Smooth muscle cell (in vitro differentiated cells): ENCODE measurements around the gene CMTM1. TPM values are rescaled to one million over a fixed set of nuclear protein-coding genes. Genes with fewer than 3 reads are reported as not detected.
A peak's percentile ranks its signal among the peaks of the same experiment; 100 is the strongest.

Experiments
- DNase-seq: peaks from one replicate; lab custom pipeline; 2025; ENCODE audit not compliant: unreplicated experiment; lab: John Stamatoyannopoulos, UW
- H2AFZ ChIP-seq: fragments of 200-600 bp; sonication (generic); 2 replicates; pipeline ENCODE4 v1.6.0; 2016; ENCODE audit warnings: antibody characterized with exemption, low read depth, mild to moderate bottlenecking
- H3F3A ChIP-seq: fragments of 200-600 bp; sonication (generic); 2 replicates; pipeline ENCODE4 v1.6.0; 2017; ENCODE audit warnings: antibody characterized with exemption, low read depth
- H3K27ac ChIP-seq: fragments of 200-600 bp; sonication (generic); 2 replicates; pipeline ENCODE4 v1.5.1; 2016; ENCODE audit warnings: low read depth, mild to moderate bottlenecking
- H3K27me3 ChIP-seq: fragments of 200-600 bp; sonication (generic); 2 replicates; pipeline ENCODE4 v1.6.1; 2016; ENCODE audit warnings: low read depth, mild to moderate bottlenecking
- H3K36me3 ChIP-seq: fragments of 200-600 bp; sonication (generic); 2 replicates; pipeline ENCODE4 v1.5.1; 2016; ENCODE audit warnings: low read depth
- H3K4me1 ChIP-seq: fragments of 200-600 bp; sonication (generic); 2 replicates; pipeline ENCODE4 v1.5.1; 2016; ENCODE audit warnings: low read depth
- H3K4me2 ChIP-seq: fragments of 200-600 bp; sonication (generic); 2 replicates; pipeline ENCODE4 v1.6.0; 2016; ENCODE audit warnings: mild to moderate bottlenecking
- H3K4me3 ChIP-seq: fragments of 200-600 bp; sonication (generic); 2 replicates; pipeline ENCODE4 v1.5.1; 2016; ENCODE audit warnings: mild to moderate bottlenecking
- H3K79me2 ChIP-seq: fragments of 200-600 bp; sonication (generic); 2 replicates; pipeline ENCODE4 v1.6.0; 2016; ENCODE audit warnings: low read depth, mild to moderate bottlenecking
- H3K9ac ChIP-seq: fragments of 200-600 bp; sonication (generic); 2 replicates; pipeline ENCODE4 v1.6.0; 2016; ENCODE audit warnings: low read depth
- H3K9me3 ChIP-seq: fragments of 200-600 bp; sonication (generic); replicated peaks from 2 replicates; pipeline ENCODE4 v1.5.1; 2016; ENCODE audit warnings: low read depth
- H4K20me1 ChIP-seq: fragments of 200-600 bp; sonication (generic); 2 replicates; pipeline ENCODE4 v1.6.0; 2016; ENCODE audit warnings: low read depth
- WGBS: methylation state at CpG from one replicate; pipeline ENCODE4 v1.1.7; 2016; ENCODE audit warnings: low lambda C conversion rate; 5-methylcytosine and 5-hydroxymethylcytosine counted together
- polyA plus RNA-seq: library from polyadenylated mRNA; unstranded; fragments of >200 nt; fragmentation: Nextera tagmentation; extraction: Ambion mirVana; gene quantifications from 2 replicates; pipeline ENCODE4 v1.2.1, GENCODE V29; 2016
- total RNA-seq: library from RNA; depleted of rRNA; stranded (reverse); fragments of >200 nt; gene quantifications from 2 replicates; pipeline ENCODE4 v1.2.3, GENCODE V29; 2014
- TF ChIP-seq, protein P1 (sequence below): fragments of 200-600 bp; sonication (generic); IDR thresholded peaks from 2 replicates; pipeline ENCODE4 v1.5.1; 2017; ENCODE audit warnings: borderline replicate concordance, mild to moderate bottlenecking, antibody characterized with exemption; ENCODE audit not compliant: insufficient read depth, poor library complexity, severe bottlenecking

The CMTM1 gene
- total and polyA plus RNA-seq, 2 experiments from 2014 or later, result 0.27 to 2.5 TPM

GRCh38 chr16:66548868-66549267, 17.4 kb upstream of the CMTM1 start:
- Histone ChIP-seq H4K20me1 (no peaks in the 10 kb centered on the region), H3K4me3 (peak overlapping the region; percentile 67), H3K36me3 (no peaks in the 10 kb centered on the region), H3K9me3 (no peaks in the 10 kb centered on the region), H3K4me1 (peaks cover 20% of the 10 kb centered on the region), H3K27me3 (no peaks in the 10 kb centered on the region), H3F3A (peaks cover 9% of the 10 kb centered on the region), H3K27ac (peak overlapping the region; percentile 53), H3K79me2 (peaks cover 14% of the 10 kb centered on the region), H3K4me2 (peak overlapping the region; percentile 92), H3K9ac (peak overlapping the region; percentile 67), H2AFZ (peak overlapping the region; percentile 91)
- DNase-seq, result no peak
- 92% methylated on average over 9 of the region's 9 CpGs for WGBS
- TF ChIP-seq, protein P1, sequence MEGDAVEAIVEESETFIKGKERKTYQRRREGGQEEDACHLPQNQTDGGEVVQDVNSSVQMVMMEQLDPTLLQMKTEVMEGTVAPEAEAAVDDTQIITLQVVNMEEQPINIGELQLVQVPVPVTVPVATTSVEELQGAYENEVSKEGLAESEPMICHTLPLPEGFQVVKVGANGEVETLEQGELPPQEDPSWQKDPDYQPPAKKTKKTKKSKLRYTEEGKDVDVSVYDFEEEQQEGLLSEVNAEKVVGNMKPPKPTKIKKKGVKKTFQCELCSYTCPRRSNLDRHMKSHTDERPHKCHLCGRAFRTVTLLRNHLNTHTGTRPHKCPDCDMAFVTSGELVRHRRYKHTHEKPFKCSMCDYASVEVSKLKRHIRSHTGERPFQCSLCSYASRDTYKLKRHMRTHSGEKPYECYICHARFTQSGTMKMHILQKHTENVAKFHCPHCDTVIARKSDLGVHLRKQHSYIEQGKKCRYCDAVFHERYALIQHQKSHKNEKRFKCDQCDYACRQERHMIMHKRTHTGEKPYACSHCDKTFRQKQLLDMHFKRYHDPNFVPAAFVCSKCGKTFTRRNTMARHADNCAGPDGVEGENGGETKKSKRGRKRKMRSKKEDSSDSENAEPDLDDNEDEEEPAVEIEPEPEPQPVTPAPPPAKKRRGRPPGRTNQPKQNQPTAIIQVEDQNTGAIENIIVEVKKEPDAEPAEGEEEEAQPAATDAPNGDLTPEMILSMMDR, result no peak

- H3K79me2 ChIP-seq, result peaks cover 20% of the 10 kb centered on the region
- peak within 1 kb of the TSS; percentile 53 for H3K27ac ChIP-seq
- peaks cover 20% of the 10 kb centered on the region for H3K4me1 ChIP-seq
- H3K4me2 ChIP-seq, result peak within 1 kb of the TSS; percentile 92
- DNase-seq, result peak; percentile 28
- H3K27me3 ChIP-seq, result no peaks in the 10 kb centered on the region
- peak within 1 kb of the TSS; percentile 91 for H2AFZ ChIP-seq
- H3K9me3 ChIP-seq, result no peaks in the 10 kb centered on the region
- H3F3A ChIP-seq, result peaks cover 9% of the 10 kb centered on the region
- 11% methylated on average over 76 of the region's 80 CpGs for WGBS
- TF ChIP-seq, protein P1, result peak; percentile 4
- no peaks in the 10 kb centered on the region for H3K36me3 ChIP-seq
- no peaks in the 10 kb centered on the region for H4K20me1 ChIP-seq
- H3K4me3 ChIP-seq, result peak within 1 kb of the TSS; percentile 67
- H3K9ac ChIP-seq, result peak within 1 kb of the TSS; percentile 67
These were observed 16.7 kb upstream of the CMTM1 start, which contains the start of gene TK2 for GRCh38 chr16:66549284-66550131. Gene TK2 (minus strand): TSS chr16:66550122. CDS start chr16:66550061, 61 bp downstream.

GRCh38 chr16:66551348-66551759, 14.9 kb upstream of the CMTM1 start:
- Histone ChIP-seq H3K4me1 (peaks cover 20% of the 10 kb centered on the region), H3K4me3 (no peak overlapping the region), H3K36me3 (no peaks in the 10 kb centered on the region), H3F3A (peaks cover 9% of the 10 kb centered on the region), H4K20me1 (no peaks in the 10 kb centered on the region), H3K27ac (no peak overlapping the region), H3K4me2 (no peak overlapping the region), H3K79me2 (peaks cover 27% of the 10 kb centered on the region), H3K9ac (no peak overlapping the region), H3K9me3 (no peaks in the 10 kb centered on the region), H3K27me3 (no peaks in the 10 kb centered on the region), H2AFZ (peak overlapping the region; percentile 29)
- no peak for DNase-seq
- 86% methylated on average over 6 of the region's 6 CpGs for WGBS
- TF ChIP-seq, protein P1, result peak; percentile 21
